ENCODE results near the gene SBK1.

GRCh38 chr16:28276301-28276700 lies 16.0 kb upstream of the SBK1 start:
- TF ChIP-seq MAX (IDR thresholded peaks at IDR 0.05) (no peak), EP300 (IDR thresholded peaks at IDR 0.05) (no peak), POLR2A (IDR thresholded peaks at IDR 0.05; ENCODE audit: low read length) (no peak), POLR2AphosphoS2 (conservative IDR thresholded peaks at IDR 0.05; ENCODE audit: low read length) (no peak), CTCF (IDR thresholded peaks at IDR 0.05) (no peak), MYC (IDR thresholded peaks at IDR 0.05; ENCODE audit: borderline replicate concordance, low read length) (no peak), JUNB (IDR thresholded peaks at IDR 0.05) (no peak), CEBPB (IDR thresholded peaks at IDR 0.05) (no peak), FOSL2 (IDR thresholded peaks at IDR 0.05) (no peak), FOSL2 (CRISPR knock-in tag; IDR thresholded peaks at IDR 0.05) (no peak), CHD4 (IDR thresholded peaks at IDR 0.05; ENCODE audit: borderline replicate concordance) (no peak), ESRRA (IDR thresholded peaks at IDR 0.05; ENCODE audit: borderline replicate concordance, low read length) (no peak), RCOR1 (IDR thresholded peaks at IDR 0.05; ENCODE audit: low read depth, low read length) (no peak), EHMT2 (IDR thresholded peaks at IDR 0.05; ENCODE audit: low read depth) (no peak), E2F6 (IDR thresholded peaks at IDR 0.05; ENCODE audit: borderline replicate concordance, low read depth) (no peak)
